Measurements from ENCODE around the gene PARD6B.

The PARD6B gene

GRCh38 chr20:50724851-50725723, 6.3 kb upstream of the PARD6B start:
- DNase-seq: no peak

GRCh38 chr20:50725724-50726005, 5.7 kb upstream of the PARD6B start:
- DNase-seq: no peak

GRCh38 chr20:50726955-50727791, 4.2 kb upstream of the PARD6B start:
- no peak for DNase-seq

- no peak for DNase-seq
Observed at GRCh38 chr20:50727792-50728485, 3.4 kb upstream of the PARD6B start.

GRCh38 chr20:50728486-50728980, 2.8 kb upstream of the PARD6B start:
- no peak for DNase-seq

- no peak for DNase-seq
Observed at GRCh38 chr20:50728981-50729874, 2.2 kb upstream of the PARD6B start.

- DNase-seq: no peak
Observed at GRCh38 chr20:50729901-50730764, 1.2 kb upstream of the PARD6B start.

GRCh38 chr20:50730765-50731054, 670 bp upstream of the PARD6B start:
- no peak for DNase-seq

- DNase-seq: no peak
Observed at GRCh38 chr20:50731930-50732690, 730 bp downstream of the PARD6B start.

- DNase-seq: no peak
Observed at GRCh38 chr20:50733644-50734349, 2.4 kb downstream of the PARD6B start.

- DNase-seq: no peak
Observed at GRCh38 chr20:50734730-50735679, 3.6 kb downstream of the PARD6B start.

GRCh38 chr20:50735813-50736212, 4.4 kb downstream of the PARD6B start:
- no peak for DNase-seq

GRCh38 chr20:50737352-50737751, 6.0 kb downstream of the PARD6B start:
- DNase-seq: no peak

GRCh38 chr20:50743087-50743486, 11.7 kb downstream of the PARD6B start:
- no peak for DNase-seq

- DNase-seq: no peak
Observed at GRCh38 chr20:50744143-50744792, 12.9 kb downstream of the PARD6B start.

- DNase-seq: no peak
Observed at GRCh38 chr20:50745634-50746137, 14.3 kb downstream of the PARD6B start.

- no peak for DNase-seq
Observed at GRCh38 chr20:50746138-50746940, 15.0 kb downstream of the PARD6B start.

Measured in AML-193 (cell line).